OCI-LY1 (cell line): ENCODE measurements around the gene TMEM63B.

Experiments used
- EZH2 ChIP-seq: fragments of 200-600 bp; sonication (generic), shearing (Covaris generic); IDR thresholded peaks from 2 replicates; pipeline ENCODE4 v1.8.0; 2017; ENCODE audit warnings: borderline replicate concordance, mixed run types, mild to moderate bottlenecking, antibody characterized with exemption, low read length, moderate library complexity, mixed read lengths
- TF ChIP-seq, protein P1 (sequence below): fragments of 200-600 bp; sonication (generic), shearing (Covaris generic); IDR thresholded peaks from 2 replicates; pipeline ENCODE4 v1.5.1; 2017; ENCODE audit warnings: mild to moderate bottlenecking, antibody characterized with exemption, low read length, moderate library complexity, mixed read lengths

DNA sequence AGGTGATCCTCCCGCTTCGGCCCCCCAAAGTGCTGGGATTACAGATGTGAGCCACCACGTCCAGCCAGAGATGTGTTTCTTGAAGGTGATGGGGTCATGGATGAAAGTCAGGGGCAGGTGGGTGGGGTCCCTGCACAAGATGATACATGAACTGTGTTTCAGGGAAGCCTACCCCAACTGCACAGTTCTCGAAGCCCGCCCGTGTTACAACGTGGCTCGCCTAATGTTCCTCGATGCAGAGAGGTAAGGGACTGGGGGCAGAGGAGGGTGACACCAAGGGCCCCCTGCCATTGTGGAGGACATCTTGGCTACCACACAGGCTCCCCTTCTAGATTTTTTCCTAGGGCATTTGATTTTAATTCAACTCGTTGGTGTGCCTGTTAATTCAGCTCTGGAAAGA lies 19.3 kb downstream of the TMEM63B start:
- no peak for TF ChIP-seq EZH2
- TF ChIP-seq, protein P1, sequence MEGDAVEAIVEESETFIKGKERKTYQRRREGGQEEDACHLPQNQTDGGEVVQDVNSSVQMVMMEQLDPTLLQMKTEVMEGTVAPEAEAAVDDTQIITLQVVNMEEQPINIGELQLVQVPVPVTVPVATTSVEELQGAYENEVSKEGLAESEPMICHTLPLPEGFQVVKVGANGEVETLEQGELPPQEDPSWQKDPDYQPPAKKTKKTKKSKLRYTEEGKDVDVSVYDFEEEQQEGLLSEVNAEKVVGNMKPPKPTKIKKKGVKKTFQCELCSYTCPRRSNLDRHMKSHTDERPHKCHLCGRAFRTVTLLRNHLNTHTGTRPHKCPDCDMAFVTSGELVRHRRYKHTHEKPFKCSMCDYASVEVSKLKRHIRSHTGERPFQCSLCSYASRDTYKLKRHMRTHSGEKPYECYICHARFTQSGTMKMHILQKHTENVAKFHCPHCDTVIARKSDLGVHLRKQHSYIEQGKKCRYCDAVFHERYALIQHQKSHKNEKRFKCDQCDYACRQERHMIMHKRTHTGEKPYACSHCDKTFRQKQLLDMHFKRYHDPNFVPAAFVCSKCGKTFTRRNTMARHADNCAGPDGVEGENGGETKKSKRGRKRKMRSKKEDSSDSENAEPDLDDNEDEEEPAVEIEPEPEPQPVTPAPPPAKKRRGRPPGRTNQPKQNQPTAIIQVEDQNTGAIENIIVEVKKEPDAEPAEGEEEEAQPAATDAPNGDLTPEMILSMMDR: no peak
